Testis (tissue), 3 donors: ENCODE measurements around the gene SCUBE3. TPM values are rescaled to one million over a fixed set of nuclear protein-coding genes. Genes with fewer than 3 reads are reported as not detected.

Source experiments
- DNase-seq: peaks from one replicate; pipeline ENCODE4 v3.0.0-alpha.2; 2019
- H3K27ac ChIP-seq, 2 donors: fragments of 200-600 bp; sonication (generic); one replicate each; pipeline ENCODE4 v1.5.1; 2019
- H3K27me3 ChIP-seq: fragments of 200-600 bp; sonication (generic); one replicate; pipeline ENCODE4 v1.5.1; 2019
- H3K36me3 ChIP-seq: fragments of 200-600 bp; sonication (generic); one replicate; pipeline ENCODE4 v1.5.1; 2017; ENCODE audit warnings: low read depth; ENCODE audit errors: missing control alignments
- H3K4me1 ChIP-seq: fragments of 200-600 bp; sonication (generic); one replicate; pipeline ENCODE4 v1.5.1; 2019
- H3K4me3 ChIP-seq, 2 donors: fragments of 200-600 bp; sonication (generic); one replicate each; pipeline ENCODE4 v1.5.1; 2017 to 2019
- H3K9me3 ChIP-seq: fragments of 200-600 bp; sonication (generic); one replicate; pipeline ENCODE4 v1.5.1; 2017
- POLR2A ChIP-seq: fragments of 450-650 bp; IDR thresholded peaks from one replicate; pipeline ENCODE4 v1.6.1; 2017; ENCODE audit warnings: antibody characterized with exemption, mild to moderate bottlenecking, moderate library complexity
- WGBS, 2 donors: methylation state at CpG; one replicate each; pipeline ENCODE4 v1.1.5; 2018; 5-methylcytosine and 5-hydroxymethylcytosine counted together
- intact Hi-C: fragments of 100-400 bp; cut with DNase I; formaldehyde crosslinking; loops from one replicate; pipeline ENCODE4 v1.15.1; 2023; ENCODE audit warnings: low total_unique reads
- polyA plus RNA-seq: library from polyadenylated mRNA; stranded (reverse); fragments of 350-450 nt; fragmentation: Illumina TruSeq; extraction: RNeasy Lipid Tissue Mini Kit (QIAGEN cat#74804); gene quantifications from one replicate; pipeline ENCODE4 v1.2.3, GENCODE V29; 2014; ENCODE audit warnings: low read depth, low replicate concordance; ENCODE audit not compliant: insufficient read depth
- total RNA-seq, 2 donors: library from RNA; depleted of rRNA; stranded (reverse); fragments of >200 nt; gene quantifications; one replicate each; pipeline ENCODE4 v1.2.3, GENCODE V29; 2016
- TF ChIP-seq, protein P1 (sequence below), 3 experiments: fragments of 450-650 bp in 2 of 3; fragments of 200-600 bp in 1 of 3; sonication (generic) in 1 of 3; IDR thresholded peaks; one replicate each; pipeline ENCODE4 v1.5.1; 2016 to 2019; ENCODE audit warnings: antibody characterized with exemption in 3 of 3, mild to moderate bottlenecking in 2 of 3, moderate library complexity in 1 of 3

Gene SCUBE3
- total and polyA plus RNA-seq, 3 donors from 2014 or later = 1.7 to 2.2 (median 2.0) TPM

DNA sequence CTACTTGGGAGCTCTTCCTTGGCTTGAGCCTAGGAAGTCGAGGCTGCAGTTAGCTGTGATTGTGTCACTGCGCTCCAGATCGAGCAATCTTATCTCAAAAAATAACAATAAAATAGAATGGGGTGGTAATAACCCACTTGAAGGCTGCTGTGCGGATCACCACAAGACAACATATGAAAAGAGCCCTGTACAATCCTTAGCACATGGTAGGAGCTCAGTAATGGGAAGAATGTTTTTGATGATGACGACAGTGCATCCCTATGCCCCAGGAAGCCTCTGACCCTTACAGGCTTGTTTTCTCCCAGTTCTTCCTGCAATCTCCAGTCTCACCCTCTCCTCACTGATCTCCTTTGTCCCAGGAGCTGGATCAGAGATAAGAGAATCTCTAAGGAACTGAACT, 15.5 kb downstream of the SCUBE3 start:
- no peaks in the 10 kb centered on the region for H3K9me3 ChIP-seq
- intact Hi-C loops = no loop called here
- TF ChIP-seq, protein P1, sequence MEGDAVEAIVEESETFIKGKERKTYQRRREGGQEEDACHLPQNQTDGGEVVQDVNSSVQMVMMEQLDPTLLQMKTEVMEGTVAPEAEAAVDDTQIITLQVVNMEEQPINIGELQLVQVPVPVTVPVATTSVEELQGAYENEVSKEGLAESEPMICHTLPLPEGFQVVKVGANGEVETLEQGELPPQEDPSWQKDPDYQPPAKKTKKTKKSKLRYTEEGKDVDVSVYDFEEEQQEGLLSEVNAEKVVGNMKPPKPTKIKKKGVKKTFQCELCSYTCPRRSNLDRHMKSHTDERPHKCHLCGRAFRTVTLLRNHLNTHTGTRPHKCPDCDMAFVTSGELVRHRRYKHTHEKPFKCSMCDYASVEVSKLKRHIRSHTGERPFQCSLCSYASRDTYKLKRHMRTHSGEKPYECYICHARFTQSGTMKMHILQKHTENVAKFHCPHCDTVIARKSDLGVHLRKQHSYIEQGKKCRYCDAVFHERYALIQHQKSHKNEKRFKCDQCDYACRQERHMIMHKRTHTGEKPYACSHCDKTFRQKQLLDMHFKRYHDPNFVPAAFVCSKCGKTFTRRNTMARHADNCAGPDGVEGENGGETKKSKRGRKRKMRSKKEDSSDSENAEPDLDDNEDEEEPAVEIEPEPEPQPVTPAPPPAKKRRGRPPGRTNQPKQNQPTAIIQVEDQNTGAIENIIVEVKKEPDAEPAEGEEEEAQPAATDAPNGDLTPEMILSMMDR (IDR thresholded peaks at IDR 0.05) = no peak
- no peak for TF ChIP-seq POLR2A
- no peaks in the 10 kb centered on the region for H3K36me3 ChIP-seq
- DNase-seq = no peak
- no peaks in the 10 kb centered on the region for H3K27me3 ChIP-seq
- H3K4me1 ChIP-seq = no peaks in the 10 kb centered on the region
- H3K27ac ChIP-seq = no peak overlapping the region
- H3K4me3 ChIP-seq = no peak overlapping the region
- WGBS, 2 donors = 86 to 91% methylated on average over 5 of the region's 5 CpGs

DNA sequence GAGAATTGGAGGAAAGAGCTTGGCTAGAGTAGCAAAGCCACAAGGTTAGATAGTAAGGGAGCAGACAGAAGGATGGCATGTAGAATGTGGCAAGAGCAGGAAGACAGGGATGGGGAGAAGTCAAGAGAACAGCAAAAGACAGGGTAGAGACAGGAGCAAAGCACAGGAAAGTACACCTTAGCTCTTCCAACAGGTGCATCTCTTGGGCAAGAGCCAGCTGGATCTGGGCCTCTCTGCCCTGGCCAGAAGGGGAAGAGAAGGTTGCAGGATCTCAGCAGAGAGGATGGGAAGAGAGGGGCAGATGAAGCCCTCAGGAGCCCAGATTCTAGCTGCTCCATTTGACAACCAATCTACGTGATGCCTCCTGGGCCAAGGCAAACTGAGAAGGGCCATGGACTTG, 16.7 kb downstream of the SCUBE3 start:
- Histone ChIP-seq H3K4me3 (no peak overlapping the region), H3K4me1 (no peaks in the 10 kb centered on the region), H3K27me3 (no peaks in the 10 kb centered on the region), H3K36me3 (no peaks in the 10 kb centered on the region), H3K27ac (no peak overlapping the region), H3K9me3 (no peaks in the 10 kb centered on the region)
- WGBS, 2 donors = 94% methylated on average over 1 of the region's 1 CpG
- DNase-seq = no peak
- TF ChIP-seq, protein P1 (IDR thresholded peaks at IDR 0.05) = no peak
- no peak for TF ChIP-seq POLR2A
- intact Hi-C loops = no loop called here

DNA sequence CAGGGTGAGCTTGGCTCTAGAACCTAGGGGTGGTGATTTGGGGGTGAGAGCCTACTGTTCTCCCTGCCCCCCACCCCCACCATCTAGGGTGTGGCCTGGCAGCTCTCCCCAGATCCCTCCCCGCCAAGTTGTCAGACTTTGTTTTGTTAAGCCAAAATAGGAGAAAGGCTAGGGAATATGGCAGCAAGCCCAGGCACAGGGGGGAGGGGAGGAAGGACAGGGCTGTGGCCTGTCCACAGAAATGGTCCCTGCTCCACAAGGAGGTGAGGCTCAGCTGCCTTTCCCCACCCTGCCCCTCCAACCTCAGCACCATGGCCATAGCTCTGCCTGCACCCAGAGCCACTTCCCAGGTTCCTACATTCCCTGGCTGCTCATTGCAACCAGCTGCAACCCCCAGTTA, 17.2 kb downstream of the SCUBE3 start:
- 50% methylated on average over 1 of the region's 1 CpG; no CpG with 5 or more reads in 1 of the 2 donors for WGBS, 2 donors
- no peaks in the 10 kb centered on the region for H3K27me3 ChIP-seq
- H3K4me1 ChIP-seq = no peaks in the 10 kb centered on the region
- H3K4me3 ChIP-seq = no peak overlapping the region
- no peaks in the 10 kb centered on the region for H3K36me3 ChIP-seq
- H3K27ac ChIP-seq = no peak overlapping the region
- no peak for DNase-seq
- no peak for TF ChIP-seq POLR2A
- TF ChIP-seq, protein P1 (IDR thresholded peaks at IDR 0.05) = no peak
- intact Hi-C loops = no loop called here
- H3K9me3 ChIP-seq = no peaks in the 10 kb centered on the region

DNA sequence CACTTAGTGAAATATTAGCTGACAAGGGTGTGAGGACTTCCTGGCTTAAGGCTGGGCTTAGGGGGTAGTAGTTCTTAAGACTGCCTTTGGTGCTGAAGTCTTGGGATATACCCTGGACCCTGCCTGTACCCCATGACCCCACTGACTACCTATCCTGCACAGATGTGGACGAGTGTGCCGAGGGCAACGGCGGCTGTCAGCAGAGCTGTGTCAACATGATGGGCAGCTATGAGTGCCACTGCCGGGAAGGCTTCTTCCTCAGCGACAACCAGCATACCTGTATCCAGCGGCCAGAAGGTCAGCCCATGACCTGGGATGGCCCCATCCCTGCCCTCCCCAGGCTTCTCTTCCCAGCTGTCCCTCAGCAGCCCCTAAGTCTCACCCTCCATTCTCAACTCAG, 17.8 kb downstream of the SCUBE3 start:
- H3K4me1 ChIP-seq = no peaks in the 10 kb centered on the region
- no peaks in the 10 kb centered on the region for H3K27me3 ChIP-seq
- no peak for DNase-seq
- TF ChIP-seq, protein P1 (IDR thresholded peaks at IDR 0.05) = no peak
- no peak for TF ChIP-seq POLR2A
- 98 to 99% methylated on average over 7 of the region's 7 CpGs for WGBS, 2 donors
- intact Hi-C loops = no loop called here
- no peaks in the 10 kb centered on the region for H3K9me3 ChIP-seq
- no peak overlapping the region for H3K27ac ChIP-seq
- no peaks in the 10 kb centered on the region for H3K36me3 ChIP-seq
- no peak overlapping the region for H3K4me3 ChIP-seq

DNA sequence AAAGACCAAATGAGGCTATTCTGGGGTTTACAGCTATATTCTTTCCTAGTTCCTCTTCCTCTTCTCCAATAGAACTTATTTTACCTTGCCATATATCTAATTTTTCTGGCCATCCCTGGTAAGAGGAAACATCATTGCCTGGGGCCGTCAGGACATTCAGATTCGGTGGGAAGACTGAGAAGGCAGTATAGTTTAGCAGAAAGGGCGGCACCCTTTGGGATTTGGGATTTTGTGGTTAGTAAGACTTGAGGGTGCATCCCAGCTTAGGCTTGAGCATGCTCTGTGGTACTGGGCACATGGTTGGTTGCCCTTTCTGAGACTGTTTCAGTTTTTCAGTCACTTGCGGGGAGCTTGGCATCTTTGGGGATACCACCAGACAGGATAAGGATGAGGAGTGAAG, 21.1 kb downstream of the SCUBE3 start:
- Histone ChIP-seq H3K4me3 (no peak overlapping the region), H3K27ac (no peak overlapping the region), H3K27me3 (no peaks in the 10 kb centered on the region), H3K36me3 (no peaks in the 10 kb centered on the region), H3K4me1 (no peaks in the 10 kb centered on the region), H3K9me3 (no peaks in the 10 kb centered on the region)
- TF ChIP-seq, protein P1 (IDR thresholded peaks at IDR 0.05) = no peak
- TF ChIP-seq POLR2A = no peak
- DNase-seq = no peak
- 71 to 86% methylated on average over 4 of the region's 4 CpGs for WGBS, 2 donors
- intact Hi-C loops = no loop called here
